Measurements from ENCODE around the gene SPECC1L. TPM values are rescaled to one million over a fixed set of nuclear protein-coding genes. Genes with fewer than 3 reads are reported as not detected.
"Not testable (repeated sequence)": the region's sequence is repeated elsewhere in the genome, so short reads cannot be mapped to it uniquely, and the experiment has no call there.

Gene SPECC1L
- total RNA-seq, 1 donor from 2014 or later = 79.5 TPM

GRCh38 chr22:24233816-24234215, 36.8 kb upstream of the SPECC1L start:
- no peak for DNase-seq (ENCODE audit: extremely low spot score, unreplicated experiment)
- Mint-ChIP-seq H3K9me3 (ENCODE audit: unreplicated experiment) (no peaks in the 10 kb centered on the region), H3K4me3 (ENCODE audit: unreplicated experiment) (no peak overlapping the region), H3K4me1 (ENCODE audit: unreplicated experiment) (peaks cover 23% of the 10 kb centered on the region), H3K27ac (ENCODE audit: unreplicated experiment) (no peak overlapping the region), H3K36me3 (ENCODE audit: unreplicated experiment) (peaks cover 14% of the 10 kb centered on the region), H3K27me3 (ENCODE audit: unreplicated experiment) (no peaks in the 10 kb centered on the region)
- no peak for TF ChIP-seq CTCF (IDR thresholded peaks at IDR 0.05)

- H3K27ac Mint-ChIP-seq (ENCODE audit: unreplicated experiment) = peak overlapping the region; percentile 34
- no peak for TF ChIP-seq CTCF (IDR thresholded peaks at IDR 0.05)
- no peaks in the 10 kb centered on the region for H3K9me3 Mint-ChIP-seq (ENCODE audit: unreplicated experiment)
- no peak overlapping the region for H3K4me3 Mint-ChIP-seq (ENCODE audit: unreplicated experiment)
- H3K36me3 Mint-ChIP-seq (ENCODE audit: unreplicated experiment) = peaks cover 13% of the 10 kb centered on the region
- H3K4me1 Mint-ChIP-seq (ENCODE audit: unreplicated experiment) = peaks cover 29% of the 10 kb centered on the region
- no peak for DNase-seq (ENCODE audit: extremely low spot score, unreplicated experiment)
- no peaks in the 10 kb centered on the region for H3K27me3 Mint-ChIP-seq (ENCODE audit: unreplicated experiment)
These were observed 35.3 kb upstream of the SPECC1L start for GRCh38 chr22:24235315-24235714.

GRCh38 chr22:24236656-24237055, 34.0 kb upstream of the SPECC1L start:
- no peaks in the 10 kb centered on the region for H3K9me3 Mint-ChIP-seq (ENCODE audit: unreplicated experiment)
- TF ChIP-seq CTCF (IDR thresholded peaks at IDR 0.05) = no peak
- H3K36me3 Mint-ChIP-seq (ENCODE audit: unreplicated experiment) = peaks cover 9% of the 10 kb centered on the region
- peak overlapping the region; percentile 65 for H3K27ac Mint-ChIP-seq (ENCODE audit: unreplicated experiment)
- no peaks in the 10 kb centered on the region for H3K27me3 Mint-ChIP-seq (ENCODE audit: unreplicated experiment)
- no peak for DNase-seq (ENCODE audit: extremely low spot score, unreplicated experiment)
- peaks cover 33% of the 10 kb centered on the region for H3K4me1 Mint-ChIP-seq (ENCODE audit: unreplicated experiment)
- no peak overlapping the region for H3K4me3 Mint-ChIP-seq (ENCODE audit: unreplicated experiment)

GRCh38 chr22:24238101-24238694, 32.4 kb upstream of the SPECC1L start:
- not testable (repeated sequence) for H3K4me3 Mint-ChIP-seq (ENCODE audit: unreplicated experiment)

GRCh38 chr22:24240381-24240780, 30.2 kb upstream of the SPECC1L start:
- Mint-ChIP-seq H3K4me3 (ENCODE audit: unreplicated experiment) (no peak overlapping the region), H3K27ac (ENCODE audit: unreplicated experiment) (peak overlapping the region; percentile 39), H3K27me3 (ENCODE audit: unreplicated experiment) (no peaks in the 10 kb centered on the region), H3K9me3 (ENCODE audit: unreplicated experiment) (no peaks in the 10 kb centered on the region), H3K36me3 (ENCODE audit: unreplicated experiment) (peaks cover 9% of the 10 kb centered on the region), H3K4me1 (ENCODE audit: unreplicated experiment) (peaks cover 64% of the 10 kb centered on the region)
- DNase-seq (ENCODE audit: extremely low spot score, unreplicated experiment) = no peak
- no peak for TF ChIP-seq CTCF (IDR thresholded peaks at IDR 0.05)

More at GRCh38 chr22:24238101-24238694, 32.4 kb upstream of the SPECC1L start:
- peaks cover 47% of the 10 kb centered on the region for H3K4me1 Mint-ChIP-seq (ENCODE audit: unreplicated experiment)
- not testable (repeated sequence) for H3K27ac Mint-ChIP-seq (ENCODE audit: unreplicated experiment); H3K9me3 Mint-ChIP-seq (ENCODE audit: unreplicated experiment); H3K36me3 Mint-ChIP-seq (ENCODE audit: unreplicated experiment); DNase-seq (ENCODE audit: extremely low spot score, unreplicated experiment); H3K27me3 Mint-ChIP-seq (ENCODE audit: unreplicated experiment)

GRCh38 chr22:24240985-24241692, 29.5 kb upstream of the SPECC1L start:
- H3K9me3 Mint-ChIP-seq (ENCODE audit: unreplicated experiment); DNase-seq (ENCODE audit: extremely low spot score, unreplicated experiment); H3K27me3 Mint-ChIP-seq (ENCODE audit: unreplicated experiment); H3K36me3 Mint-ChIP-seq (ENCODE audit: unreplicated experiment); H3K4me3 Mint-ChIP-seq (ENCODE audit: unreplicated experiment): not testable (repeated sequence)
- peaks cover 68% of the 10 kb centered on the region for H3K4me1 Mint-ChIP-seq (ENCODE audit: unreplicated experiment)
- peak overlapping the region; percentile 59 for H3K27ac Mint-ChIP-seq (ENCODE audit: unreplicated experiment)

GRCh38 chr22:24243417-24243816, 27.2 kb upstream of the SPECC1L start:
- H3K9me3 Mint-ChIP-seq (ENCODE audit: unreplicated experiment); DNase-seq (ENCODE audit: extremely low spot score, unreplicated experiment); H3K36me3 Mint-ChIP-seq (ENCODE audit: unreplicated experiment); H3K27me3 Mint-ChIP-seq (ENCODE audit: unreplicated experiment): not testable (repeated sequence)
- Mint-ChIP-seq H3K4me1 (ENCODE audit: unreplicated experiment) (peaks cover 75% of the 10 kb centered on the region), H3K4me3 (ENCODE audit: unreplicated experiment) (peak overlapping the region; percentile 70), H3K27ac (ENCODE audit: unreplicated experiment) (peak overlapping the region; percentile 90)

Data from osteocyte (in vitro differentiated cells).